Measurements from ENCODE around the gene FARP1.

- TF ChIP-seq, protein P1, sequence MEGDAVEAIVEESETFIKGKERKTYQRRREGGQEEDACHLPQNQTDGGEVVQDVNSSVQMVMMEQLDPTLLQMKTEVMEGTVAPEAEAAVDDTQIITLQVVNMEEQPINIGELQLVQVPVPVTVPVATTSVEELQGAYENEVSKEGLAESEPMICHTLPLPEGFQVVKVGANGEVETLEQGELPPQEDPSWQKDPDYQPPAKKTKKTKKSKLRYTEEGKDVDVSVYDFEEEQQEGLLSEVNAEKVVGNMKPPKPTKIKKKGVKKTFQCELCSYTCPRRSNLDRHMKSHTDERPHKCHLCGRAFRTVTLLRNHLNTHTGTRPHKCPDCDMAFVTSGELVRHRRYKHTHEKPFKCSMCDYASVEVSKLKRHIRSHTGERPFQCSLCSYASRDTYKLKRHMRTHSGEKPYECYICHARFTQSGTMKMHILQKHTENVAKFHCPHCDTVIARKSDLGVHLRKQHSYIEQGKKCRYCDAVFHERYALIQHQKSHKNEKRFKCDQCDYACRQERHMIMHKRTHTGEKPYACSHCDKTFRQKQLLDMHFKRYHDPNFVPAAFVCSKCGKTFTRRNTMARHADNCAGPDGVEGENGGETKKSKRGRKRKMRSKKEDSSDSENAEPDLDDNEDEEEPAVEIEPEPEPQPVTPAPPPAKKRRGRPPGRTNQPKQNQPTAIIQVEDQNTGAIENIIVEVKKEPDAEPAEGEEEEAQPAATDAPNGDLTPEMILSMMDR (IDR thresholded peaks at IDR 0.05): no peak
- TF ChIP-seq POLR2A (IDR thresholded peaks at IDR 0.05): no peak
Observed at GRCh38 chr13:98399756-98400155, 256.9 kb downstream of the FARP1 start.
